ENCODE data around the gene YAF2.

DNA sequence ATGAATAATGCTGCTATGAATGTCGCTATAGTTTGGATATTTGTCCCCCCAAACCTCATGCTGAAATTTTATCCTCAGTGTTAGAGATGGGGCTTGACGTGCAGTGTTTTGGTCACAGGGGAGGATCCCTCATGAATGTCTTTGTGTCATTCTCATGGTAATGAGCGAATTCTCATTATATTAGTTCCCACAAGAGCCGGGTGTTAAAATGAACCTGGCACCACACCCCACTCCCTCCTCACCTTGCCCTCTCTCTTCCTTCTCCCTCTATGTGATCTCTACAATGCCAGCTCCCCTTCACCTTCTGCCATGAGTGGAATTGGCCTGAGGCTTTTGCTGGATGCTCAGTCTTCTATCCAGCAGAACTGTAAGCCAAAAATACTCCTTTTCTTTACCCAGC is 37.5 kb upstream of the YAF2 start:
- no peak for TF ChIP-seq POLR2AphosphoS5 (IDR thresholded peaks at IDR 0.05)
- TF ChIP-seq, protein P1, sequence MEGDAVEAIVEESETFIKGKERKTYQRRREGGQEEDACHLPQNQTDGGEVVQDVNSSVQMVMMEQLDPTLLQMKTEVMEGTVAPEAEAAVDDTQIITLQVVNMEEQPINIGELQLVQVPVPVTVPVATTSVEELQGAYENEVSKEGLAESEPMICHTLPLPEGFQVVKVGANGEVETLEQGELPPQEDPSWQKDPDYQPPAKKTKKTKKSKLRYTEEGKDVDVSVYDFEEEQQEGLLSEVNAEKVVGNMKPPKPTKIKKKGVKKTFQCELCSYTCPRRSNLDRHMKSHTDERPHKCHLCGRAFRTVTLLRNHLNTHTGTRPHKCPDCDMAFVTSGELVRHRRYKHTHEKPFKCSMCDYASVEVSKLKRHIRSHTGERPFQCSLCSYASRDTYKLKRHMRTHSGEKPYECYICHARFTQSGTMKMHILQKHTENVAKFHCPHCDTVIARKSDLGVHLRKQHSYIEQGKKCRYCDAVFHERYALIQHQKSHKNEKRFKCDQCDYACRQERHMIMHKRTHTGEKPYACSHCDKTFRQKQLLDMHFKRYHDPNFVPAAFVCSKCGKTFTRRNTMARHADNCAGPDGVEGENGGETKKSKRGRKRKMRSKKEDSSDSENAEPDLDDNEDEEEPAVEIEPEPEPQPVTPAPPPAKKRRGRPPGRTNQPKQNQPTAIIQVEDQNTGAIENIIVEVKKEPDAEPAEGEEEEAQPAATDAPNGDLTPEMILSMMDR (IDR thresholded peaks at IDR 0.05): no peak

All from transverse colon (tissue), 4 donors.